H1 (cell line): ENCODE measurements around the gene GPC6. TPM values are rescaled to one million over a fixed set of nuclear protein-coding genes. Genes with fewer than 3 reads are reported as not detected.

Experiments used
- CTCF ChIA-PET: fragments of 300-600 bp; sonication (Branson Sonifier 250); formaldehyde crosslinking; loops from one replicate; lab custom pipeline; 2021; ENCODE audit not compliant: partially characterized antibody; lab: Charles Lee
- POLR2A ChIA-PET: fragments of 300-600 bp; sonication (Branson Sonifier 250); formaldehyde crosslinking; loops from one replicate; lab custom pipeline; 2021; ENCODE audit warnings: inconsistent platforms; ENCODE audit not compliant: partially characterized antibody; lab: Charles Lee
- DNase-seq, 2 experiments: peaks; one replicate each; pipeline versions ENCODE4 v3.0.0 to v3.0.0-alpha.2; 2010 to 2022; ENCODE audit warnings: low spot score in 2 of 2, low read depth in 1 of 2, mixed read lengths in 1 of 2
- FAIRE-seq: peaks from 2 replicates; lab custom pipeline; 2011; peaks lifted over from hg19 to GRCh38; lab: Jason Lieb, UNC
- H2AFZ ChIP-seq: 2 replicates; pipeline ENCODE4 v1.8.1; 2012; ENCODE audit warnings: low read length, inconsistent platforms
- H2AK5ac ChIP-seq: 2 replicates; pipeline ENCODE4 v1.6.1; 2013; ENCODE audit warnings: low read depth, low read length
- H2BK120ac ChIP-seq: replicated peaks from 2 replicates; pipeline ENCODE3; 2013; ENCODE audit warnings: low read depth, low read length, inconsistent platforms
- H2BK12ac ChIP-seq: 2 replicates; pipeline ENCODE4 v1.6.1; 2013; ENCODE audit warnings: low read depth, low read length
- H2BK15ac ChIP-seq: 2 replicates; pipeline ENCODE4 v1.6.1; 2013; ENCODE audit warnings: low read length
- H2BK20ac ChIP-seq: 2 replicates; pipeline ENCODE4 v1.6.1; 2013; ENCODE audit warnings: low read length
- H2BK5ac ChIP-seq: 2 replicates; pipeline ENCODE4 v1.6.1; 2013; ENCODE audit warnings: low read depth, low read length
- H3K14ac ChIP-seq: 2 replicates; pipeline ENCODE4 v1.6.1; 2013; ENCODE audit warnings: inconsistent platforms; ENCODE audit not compliant: insufficient read length
- H3K18ac ChIP-seq: 2 replicates; pipeline ENCODE4 v1.6.1; 2013; ENCODE audit warnings: low read length; ENCODE audit errors: extremely low read depth
- H3K23ac ChIP-seq: 2 replicates; pipeline ENCODE4 v1.6.1; 2013; ENCODE audit warnings: inconsistent platforms; ENCODE audit not compliant: insufficient read length
- H3K23me2 ChIP-seq: 2 replicates; pipeline ENCODE4 v1.6.1; 2013; ENCODE audit warnings: low read depth, low read length
- H3K27ac ChIP-seq: 2 replicates; pipeline ENCODE4 v1.6.1; 2011; ENCODE audit warnings: low read depth, low read length, inconsistent platforms
- H3K27me3 ChIP-seq, 4 experiments: replicated peaks in 1 of 4; 1 replicate in 1 of 4; 2 replicates in 3 of 4; pipeline versions ENCODE4 v1.6.1 to v1.8.1; 2011 to 2013; ENCODE audit warnings: low read length in 3 of 4, mild to moderate bottlenecking in 3 of 4, inconsistent platforms in 2 of 4, mixed read lengths in 2 of 4, moderate library complexity in 1 of 4; ENCODE audit not compliant: control insufficient read depth in 3 of 4, insufficient read depth in 3 of 4; ENCODE audit errors: extremely low read depth in 1 of 4
- H3K36me3 ChIP-seq, 4 experiments: 2 replicates each; pipeline versions ENCODE4 v1.6.1 to v1.8.1; 2011 to 2013; ENCODE audit warnings: mild to moderate bottlenecking in 4 of 4, low read length in 3 of 4, moderate library complexity in 2 of 4, control low read depth in 1 of 4, inconsistent platforms in 1 of 4; ENCODE audit not compliant: insufficient read depth in 4 of 4, control insufficient read depth in 2 of 4
- H3K4ac ChIP-seq: replicated peaks from 2 replicates; pipeline ENCODE3; 2013; ENCODE audit warnings: low read length, low read depth, mixed read lengths, inconsistent platforms; ENCODE audit not compliant: insufficient read length
- H3K4me1 ChIP-seq, 4 experiments: replicated peaks in 1 of 4; 1 replicate in 1 of 4; 2 replicates in 3 of 4; pipeline versions ENCODE4 v1.6.1 to v1.8.1; 2011 to 2013; ENCODE audit warnings: low read length in 3 of 4, inconsistent platforms in 2 of 4, mixed read lengths in 1 of 4; ENCODE audit not compliant: insufficient read depth in 4 of 4, control insufficient read depth in 3 of 4
- H3K4me2 ChIP-seq, 2 experiments: 2 replicates each; pipeline versions ENCODE4 v1.6.1 to v1.8.1; 2011 to 2013; ENCODE audit warnings: low read depth in 2 of 2, low read length in 2 of 2, control low read depth in 1 of 2, inconsistent platforms in 1 of 2, mild to moderate bottlenecking in 1 of 2; ENCODE audit not compliant: insufficient read depth in 1 of 2
- H3K4me3 ChIP-seq, 4 experiments: fragments of 200-600, 300-600 bp in 1 of 4; sonication (generic), shearing (Covaris generic), sonication (Bioruptor Twin) in 1 of 4; 2 replicates each; pipeline versions ENCODE4 v1.5.1 to v1.8.1; 2011 to 2016; ENCODE audit warnings: low read length in 4 of 4, low read depth in 3 of 4, control low read depth in 2 of 4, inconsistent platforms in 2 of 4, mild to moderate bottlenecking in 2 of 4, mixed read lengths in 1 of 4, moderate library complexity in 1 of 4; ENCODE audit not compliant: insufficient read depth in 2 of 4; ENCODE audit errors: extremely low read depth in 1 of 4
- H3K56ac ChIP-seq: replicated peaks from 2 replicates; pipeline ENCODE3; 2013; ENCODE audit warnings: low read depth, mild to moderate bottlenecking, mixed read lengths, low read length, inconsistent platforms; ENCODE audit not compliant: insufficient read length
- H3K79me1 ChIP-seq: 2 replicates; pipeline ENCODE4 v1.6.1; 2013; ENCODE audit warnings: low read depth, low read length, control low read depth
- H3K79me2 ChIP-seq, 2 experiments: 2 replicates each; pipeline versions ENCODE4 v1.6.1 to v1.8.1; 2012 to 2013; ENCODE audit warnings: low read length in 2 of 2, mild to moderate bottlenecking in 2 of 2, inconsistent platforms in 1 of 2; ENCODE audit not compliant: insufficient read depth in 2 of 2, control insufficient read depth in 1 of 2
- H3K9ac ChIP-seq, 4 experiments: replicated peaks in 1 of 4; 1 replicate in 1 of 4; 2 replicates in 3 of 4; pipeline versions ENCODE4 v1.6.1 to v1.8.1; 2011 to 2013; ENCODE audit warnings: low read depth in 3 of 4, low read length in 3 of 4, control low read depth in 2 of 4, mild to moderate bottlenecking in 2 of 4, moderate library complexity in 2 of 4, inconsistent platforms in 1 of 4; ENCODE audit errors: extremely low read depth in 1 of 4
- H3K9me3 ChIP-seq, 2 experiments: 2 replicates each; pipeline versions ENCODE4 v1.6.1 to v1.8.1; 2012 to 2013; ENCODE audit warnings: mild to moderate bottlenecking in 2 of 2, moderate library complexity in 2 of 2, control low read depth in 1 of 2, inconsistent platforms in 1 of 2, low read depth in 1 of 2, low read length in 1 of 2, mixed read lengths in 1 of 2; ENCODE audit not compliant: insufficient read depth in 2 of 2
- H4K20me1 ChIP-seq, 2 experiments: replicated peaks in 1 of 2; 2 replicates each; pipeline versions ENCODE3 to v1.8.1; 2011 to 2013; ENCODE audit warnings: inconsistent platforms in 2 of 2, low read length in 2 of 2, mild to moderate bottlenecking in 1 of 2; ENCODE audit not compliant: insufficient read depth in 2 of 2, control insufficient read depth in 1 of 2
- H4K5ac ChIP-seq: 2 replicates; pipeline ENCODE4 v1.6.1; 2013; ENCODE audit warnings: low read length, low read depth, mixed read lengths, inconsistent platforms; ENCODE audit not compliant: insufficient read length
- H4K8ac ChIP-seq: 2 replicates; pipeline ENCODE4 v1.8.0; 2013; ENCODE audit warnings: mild to moderate bottlenecking, moderate library complexity, low read length, inconsistent platforms; ENCODE audit not compliant: insufficient read depth; ENCODE audit errors: extremely low read depth
- H4K91ac ChIP-seq: replicated peaks from 2 replicates; pipeline ENCODE3; 2013; ENCODE audit warnings: low read length, mixed read lengths, inconsistent platforms; ENCODE audit not compliant: insufficient read length
- CBX5 ChIP-seq: fragments of 300-800, 300-1000 bp; sonication (generic); IDR thresholded peaks from 2 replicates; pipeline ENCODE4 v1.7.1; 2016; ENCODE audit warnings: antibody characterized with exemption, low read length, low read depth
- RXRA ChIP-seq: IDR thresholded peaks from 2 replicates; pipeline ENCODE4 v1.6.1; 2011; ENCODE audit warnings: low read depth, mild to moderate bottlenecking, low read length, moderate library complexity; ENCODE audit not compliant: insufficient read depth
- WGBS, 2 experiments: shearing (Covaris generic) in 1 of 2; methylation state at CpG; one replicate each; pipeline versions ENCODE4 v1.1.6 to v1.1.7; 2013 to 2015; ENCODE audit warnings: low lambda C conversion rate in 2 of 2, mixed read lengths in 2 of 2, inconsistent platforms in 1 of 2, low coverage in 1 of 2, missing lambda C conversion rate in 1 of 2; ENCODE audit not compliant: insufficient replicate concordance in 2 of 2, insufficient coverage in 1 of 2, insufficient read length in 1 of 2; ENCODE audit errors: extremely low coverage in 1 of 2, missing lambda C conversion rate in 1 of 2; 5-methylcytosine and 5-hydroxymethylcytosine counted together
- polyA plus RNA-seq, 7 experiments: library from polyadenylated mRNA; depleted of rRNA in 3 of 7; stranded (reverse) in 5 of 7; unstranded in 2 of 7; fragments of >200 nt in 5 of 7; fragments of 200-250 nt in 2 of 7; gene quantifications; 1 replicate in 5 of 7; 2 replicates in 1 of 7; 4 replicates in 1 of 7; pipeline versions ENCODE4 v1.2.1 to v1.2.3, GENCODE V29; 2011 to 2013; ENCODE audit warnings: missing spikeins in 2 of 7, mixed read lengths in 2 of 7
- total RNA-seq: library from RNA; stranded (reverse); fragmentation: NEBNext Ultra II Directional; extraction: Animal tissue kit (Norgen Biotek cat#: 25700); gene quantifications from 2 replicates; pipeline ENCODE4 v1.2.1, GENCODE V29; 2021

The GPC6 gene
- total and polyA plus RNA-seq, 2 of the 8 experiments (the other 6 are each of a cell fraction or from before 2014, with no cell fraction given): 5.4 to 12.0 TPM

GRCh38 chr13:93797463-93797862 is 570.9 kb downstream of the GPC6 start:
- H3K36me3 ChIP-seq: no peaks in the 10 kb centered on the region
- no peaks in the 10 kb centered on the region for H3K27me3 ChIP-seq
- H3K79me2 ChIP-seq: no peaks in the 10 kb centered on the region
- H3K9me3 ChIP-seq: no peaks in the 10 kb centered on the region
- no peak overlapping the region for H3K4me2 ChIP-seq
- no peak overlapping the region for H3K27ac ChIP-seq
- no peaks in the 10 kb centered on the region for H3K79me1 ChIP-seq
- no peak overlapping the region for H2BK20ac ChIP-seq
- H3K23ac ChIP-seq: no peak overlapping the region
- H2BK120ac ChIP-seq: no peak overlapping the region
- H2BK15ac ChIP-seq: no peak overlapping the region
- H3K4ac ChIP-seq: no peak overlapping the region
- H3K9ac ChIP-seq: no peak overlapping the region
- H2BK12ac ChIP-seq: no peak overlapping the region
- no peak for TF ChIP-seq RXRA
- no peak for TF ChIP-seq CBX5
- H2AK5ac ChIP-seq: no peak overlapping the region
- no peak overlapping the region for H2BK5ac ChIP-seq
- no peak overlapping the region for H4K5ac ChIP-seq
- no peaks in the 10 kb centered on the region for H4K20me1 ChIP-seq
- FAIRE-seq (no peak), DNase-seq (no peak)
- H4K8ac ChIP-seq: no peak overlapping the region
- no peak overlapping the region for H3K56ac ChIP-seq
- no peaks in the 10 kb centered on the region for H3K4me1 ChIP-seq
- H4K91ac ChIP-seq: no peak overlapping the region
- no peak overlapping the region for H3K14ac ChIP-seq
- H3K4me3 ChIP-seq: no peak overlapping the region
- no peaks in the 10 kb centered on the region for H3K23me2 ChIP-seq
- POLR2A ChIA-PET: no interaction called here
- WGBS, 2 experiments: 84% methylated on average over 2 of the region's 2 CpGs; no CpG with 5 or more reads in 1 of the 2 experiments
- H2AFZ ChIP-seq: no peak overlapping the region
- H3K18ac ChIP-seq: no peak overlapping the region
- CTCF ChIA-PET: interaction anchor here (0.6 kb wide), 1 partner anchor 130 kb away, joined by 3 read pairs; no protein-coding TSS in a partner anchor
